NCI-H2227 (cell line): ENCODE data around the gene NFX1.
"Not testable (repeated sequence)": the region's sequence is repeated elsewhere in the genome, so short reads cannot be mapped to it uniquely, and the experiment has no call there.

Experiments used
- DNase-seq: peaks from one replicate; lab custom pipeline; 2025; ENCODE audit not compliant: unreplicated experiment; lab: John Stamatoyannopoulos, UW

Gene NFX1

GRCh38 chr9:33385979-33386640 is 95.8 kb downstream of the NFX1 start:
- not testable (repeated sequence) for DNase-seq

GRCh38 chr9:33386641-33386996 is 96.3 kb downstream of the NFX1 start:
- DNase-seq = not testable (repeated sequence)

GRCh38 chr9:33386998-33387397 is 96.7 kb downstream of the NFX1 start:
- not testable (repeated sequence) for DNase-seq

DNA sequence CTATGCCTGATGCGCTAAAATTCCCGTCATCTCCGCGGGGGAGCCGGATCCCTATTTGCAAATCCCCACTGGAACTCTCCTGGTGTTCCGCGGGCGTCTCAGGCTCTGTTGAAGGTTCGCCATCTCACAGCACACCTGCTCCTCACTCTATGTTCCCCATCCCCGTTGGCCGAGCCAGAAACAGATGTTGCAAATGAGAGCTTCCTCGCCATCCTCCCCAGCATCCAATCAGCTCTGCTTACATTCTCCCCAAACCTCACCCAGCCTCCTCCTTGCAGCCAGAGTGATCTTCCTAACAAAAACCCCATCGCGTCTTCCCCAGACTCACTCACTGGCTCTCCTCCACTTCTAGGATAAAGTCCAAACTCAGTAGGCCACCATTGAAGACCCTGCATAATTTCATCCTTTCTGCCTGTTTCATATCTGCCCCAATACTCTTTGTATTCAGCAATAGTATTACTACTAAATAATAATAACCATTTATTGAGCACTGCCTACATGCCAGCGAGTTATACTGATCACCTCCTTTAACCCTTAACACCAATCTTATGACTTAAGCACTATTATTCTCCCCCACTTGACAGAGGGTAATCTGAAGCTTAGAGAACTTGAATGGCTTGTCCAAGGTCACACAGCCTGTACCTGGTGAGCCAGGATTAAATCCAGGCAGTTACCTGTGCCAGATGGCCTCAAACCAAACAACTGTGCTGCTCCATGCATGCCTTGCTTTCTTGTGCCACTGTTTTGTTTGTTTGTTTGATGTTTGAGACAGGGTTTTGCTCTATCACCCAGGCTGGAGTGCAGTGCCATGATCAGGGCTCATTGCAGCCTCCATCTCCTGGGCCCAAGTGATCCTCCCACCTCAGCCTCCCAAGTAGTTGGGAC is 98.0 kb downstream of the NFX1 start:
- no peak for DNase-seq

DNA sequence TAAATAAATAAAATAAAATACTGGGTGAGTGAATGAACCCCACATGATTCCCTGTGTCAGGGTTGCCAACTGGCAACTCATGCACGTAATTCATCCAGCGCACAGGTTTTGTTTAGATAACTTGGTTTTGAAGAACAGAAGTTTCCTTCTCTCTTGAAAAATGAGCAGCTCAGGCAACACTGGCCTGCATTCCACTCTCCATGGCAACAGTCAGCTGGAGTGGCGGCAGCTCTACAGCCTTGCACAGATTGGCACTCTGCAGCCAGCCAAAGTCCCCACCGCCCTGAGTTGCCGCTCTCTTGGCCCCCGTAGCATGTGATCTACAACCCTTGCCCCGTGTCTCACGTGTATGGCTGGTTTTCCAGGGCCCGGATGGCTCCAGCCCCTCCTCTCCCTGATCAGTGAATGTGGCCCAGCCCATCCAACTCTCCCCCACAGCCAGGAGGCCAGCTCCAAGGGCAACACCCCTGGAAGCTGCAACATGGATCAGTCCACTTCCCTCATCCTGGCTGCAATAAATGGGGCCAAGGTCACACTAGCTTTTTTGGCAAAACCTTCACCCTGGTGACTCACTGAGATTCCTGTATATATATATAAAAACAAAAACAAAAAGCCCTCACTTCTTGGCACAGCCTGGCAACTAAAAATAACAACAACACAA is 100.9 kb downstream of the NFX1 start:
- peak; percentile 21 for DNase-seq

DNA sequence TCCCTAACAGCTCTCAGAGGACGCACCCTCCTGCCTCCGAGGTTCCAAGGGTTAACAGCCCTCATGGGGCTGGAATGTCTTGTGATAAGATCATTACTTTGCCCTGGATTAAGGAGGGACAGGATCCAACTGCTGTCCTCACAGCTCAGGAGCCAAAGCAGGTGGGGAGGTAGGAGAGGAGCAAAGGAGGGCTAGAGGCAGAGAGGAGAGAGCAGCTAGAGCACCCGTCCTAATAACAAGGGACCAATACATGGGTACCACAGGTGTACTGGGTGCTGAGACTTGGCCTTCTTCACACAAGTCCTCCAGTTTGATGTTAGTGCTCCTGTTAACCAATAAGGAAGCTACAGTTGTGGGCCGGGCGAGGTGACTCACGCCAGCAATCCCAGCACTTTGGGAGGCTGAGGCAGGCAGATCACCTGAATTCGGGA is 102.3 kb downstream of the NFX1 start:
- DNase-seq = not testable (repeated sequence)

GRCh38 chr9:33393581-33393980 is 103.3 kb downstream of the NFX1 start:
- no peak for DNase-seq

DNA sequence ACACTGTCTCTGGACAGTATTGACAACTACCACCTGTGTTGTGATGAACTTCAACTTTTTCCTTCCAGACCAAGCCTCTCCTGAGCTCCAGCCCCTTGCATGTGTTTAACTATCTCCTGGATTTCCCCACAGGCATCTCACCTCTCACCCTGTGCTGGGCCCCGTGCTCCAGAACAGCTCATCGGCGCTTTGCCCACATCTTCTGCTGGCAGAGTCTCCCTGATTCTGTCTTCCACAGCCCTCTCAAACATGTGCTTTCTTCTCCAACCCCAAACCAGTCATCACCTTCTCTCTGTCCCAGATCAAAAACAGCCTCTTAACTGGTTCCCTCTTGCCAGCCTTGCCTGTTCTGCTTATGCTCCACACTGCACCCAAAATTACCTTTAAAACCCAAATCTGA is 103.7 kb downstream of the NFX1 start:
- not testable (repeated sequence) for DNase-seq

DNA sequence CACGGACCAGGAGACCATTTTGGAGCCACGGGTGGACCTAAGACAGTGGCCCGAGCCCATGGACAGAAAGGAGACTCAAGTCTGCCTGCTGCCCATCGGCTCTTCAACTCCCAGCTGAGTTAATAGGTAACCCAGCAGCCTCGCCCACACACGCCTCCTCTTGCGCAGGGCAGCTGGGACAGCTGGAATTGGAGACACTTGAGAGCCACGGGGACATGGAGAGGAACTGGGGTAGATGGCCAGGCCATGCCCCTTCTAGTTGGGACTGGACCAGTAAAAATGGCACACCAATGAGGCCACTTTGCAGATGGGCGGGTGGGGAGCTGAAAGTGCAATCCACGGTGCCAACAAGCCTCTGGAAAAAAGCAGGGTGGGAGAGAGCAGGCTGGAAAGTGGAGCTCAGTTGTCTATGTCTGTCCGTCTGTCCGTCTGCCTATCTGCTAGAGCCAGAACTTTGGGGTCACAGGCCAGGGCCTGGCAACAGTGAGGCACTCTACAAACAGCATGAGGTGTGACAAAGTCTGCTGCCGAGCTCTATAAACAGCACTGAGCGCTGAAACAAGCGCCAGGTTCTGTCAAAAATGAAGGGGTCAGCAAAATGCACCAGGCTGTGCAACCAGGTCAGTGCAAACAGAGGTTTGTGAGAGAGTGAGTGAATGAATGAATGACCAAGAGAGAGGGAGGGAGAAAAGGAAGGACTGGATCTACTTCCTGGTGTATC is 105.0 kb downstream of the NFX1 start:
- not testable (repeated sequence) for DNase-seq

GRCh38 chr9:33397801-33398200 is 107.5 kb downstream of the NFX1 start:
- DNase-seq = not testable (repeated sequence)

GRCh38 chr9:33399047-33399446 is 108.7 kb downstream of the NFX1 start:
- DNase-seq = not testable (repeated sequence)

GRCh38 chr9:33401809-33402208 is 111.5 kb downstream of the NFX1 start:
- not testable (repeated sequence) for DNase-seq

DNA sequence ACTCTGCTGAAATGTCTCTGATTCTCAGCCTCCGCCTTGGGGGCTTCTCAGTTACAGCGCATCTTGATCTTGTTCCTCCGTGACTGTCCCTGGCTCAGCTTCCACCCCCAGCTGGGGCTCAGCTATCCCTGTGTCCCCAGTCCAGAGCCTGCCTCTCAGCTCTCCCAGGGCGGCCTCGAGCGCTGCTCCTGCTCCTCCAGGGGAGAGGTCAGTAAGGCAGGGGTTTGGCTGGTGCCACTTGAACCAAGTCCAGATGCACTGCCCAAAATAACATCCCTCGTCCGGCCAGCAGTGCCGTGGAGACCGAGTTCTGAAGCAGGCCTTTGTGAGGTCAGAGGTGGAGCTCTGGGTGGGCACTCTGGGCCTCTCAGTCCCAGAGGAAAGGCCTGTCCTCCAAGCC is 112.1 kb downstream of the NFX1 start, which contains the start of gene AQP7:
Gene AQP7 (minus strand): TSS at position 198 of the 400 bp plus-strand sequence. CDS start 1,306 bp downstream, outside the sequence.
- not testable (repeated sequence) for DNase-seq

DNA sequence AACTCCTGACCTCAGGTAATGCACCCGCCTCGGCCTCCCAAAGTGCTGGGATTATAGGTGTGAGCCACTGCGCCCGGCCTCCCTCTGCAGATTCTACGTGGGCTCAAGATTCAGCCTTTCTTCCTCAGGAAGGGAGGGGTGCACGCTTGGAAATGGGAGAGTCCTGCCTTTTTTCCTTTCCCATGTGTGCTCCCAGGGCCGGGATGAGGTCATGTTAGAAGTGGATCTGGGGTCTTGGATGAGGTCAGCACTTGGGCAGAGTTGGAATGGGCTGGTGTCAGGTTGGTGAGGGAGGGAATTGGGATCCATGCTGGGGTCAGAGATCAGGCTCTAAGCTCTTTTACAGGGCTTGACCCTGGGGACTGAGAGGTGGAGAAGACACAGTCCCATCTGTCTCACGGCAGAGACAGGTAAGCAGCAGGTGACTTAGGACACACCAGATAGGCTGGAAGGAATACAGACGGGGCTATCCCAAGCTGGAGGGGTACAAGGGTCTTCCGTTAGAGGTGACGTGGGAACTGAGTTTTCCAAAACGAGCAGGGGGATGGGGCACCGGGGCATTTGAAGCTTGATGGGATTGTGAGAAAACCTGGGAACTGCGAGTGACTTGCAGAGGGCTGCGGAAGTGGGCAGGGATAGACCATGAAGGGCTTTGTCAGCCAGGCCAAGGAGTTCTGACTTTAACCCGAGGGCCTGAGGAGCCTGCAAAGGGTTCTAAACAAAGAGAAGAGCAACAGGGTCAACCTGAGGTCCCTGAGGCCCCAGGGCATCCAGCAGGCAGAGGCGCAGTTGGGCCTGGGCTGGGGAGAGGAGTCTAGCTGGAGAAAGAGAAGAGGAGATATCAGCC is 113.8 kb downstream of the NFX1 start:
- DNase-seq = no peak

DNA sequence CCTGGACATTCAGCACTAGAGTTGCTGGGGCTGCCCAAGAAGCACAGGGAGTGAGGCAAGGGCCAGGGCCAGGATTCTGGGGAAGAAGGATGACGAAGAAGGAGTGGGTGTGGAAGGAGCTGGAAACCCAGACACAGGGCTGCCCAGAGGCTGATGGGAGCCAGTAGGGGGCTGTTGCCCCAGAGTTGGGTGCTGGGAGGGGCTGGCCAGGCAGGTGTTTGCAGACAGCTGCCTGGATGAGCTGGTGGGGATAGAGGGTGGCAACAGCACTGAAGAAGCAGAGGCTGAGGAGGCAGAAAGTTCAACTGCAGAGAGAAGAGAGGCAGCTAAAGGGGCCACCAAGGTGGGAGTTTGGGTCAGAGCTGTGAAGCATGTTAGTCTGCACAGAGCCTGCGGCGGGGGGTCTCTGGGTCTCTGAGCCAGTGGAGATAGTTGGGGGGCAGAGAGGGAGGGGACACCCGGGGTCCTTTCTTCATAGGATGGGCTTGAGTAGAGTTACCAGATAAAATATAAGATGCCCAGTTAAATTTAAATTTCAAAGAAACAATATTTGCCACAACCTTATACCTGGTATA is 114.6 kb downstream of the NFX1 start:
- no peak for DNase-seq

DNA sequence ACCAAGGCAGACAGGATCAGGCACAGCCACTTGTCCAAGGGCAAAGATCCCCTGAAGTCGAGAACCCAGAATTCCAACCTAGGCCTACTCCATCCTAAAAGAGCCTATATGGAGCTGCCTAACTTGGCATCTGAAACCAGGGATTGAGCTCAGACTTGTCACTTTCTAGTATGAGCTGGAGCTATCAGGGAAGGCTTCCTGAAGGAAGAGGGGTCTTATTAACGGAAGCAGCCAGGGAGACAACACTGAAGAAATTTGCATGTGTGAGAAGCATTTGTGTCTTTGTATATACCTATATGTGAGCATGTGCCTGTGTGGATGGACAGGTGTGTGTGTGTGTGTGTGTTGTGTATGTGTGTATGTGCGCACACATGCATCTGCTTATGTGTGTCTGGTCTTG is 116.7 kb downstream of the NFX1 start:
- no peak for DNase-seq

DNA sequence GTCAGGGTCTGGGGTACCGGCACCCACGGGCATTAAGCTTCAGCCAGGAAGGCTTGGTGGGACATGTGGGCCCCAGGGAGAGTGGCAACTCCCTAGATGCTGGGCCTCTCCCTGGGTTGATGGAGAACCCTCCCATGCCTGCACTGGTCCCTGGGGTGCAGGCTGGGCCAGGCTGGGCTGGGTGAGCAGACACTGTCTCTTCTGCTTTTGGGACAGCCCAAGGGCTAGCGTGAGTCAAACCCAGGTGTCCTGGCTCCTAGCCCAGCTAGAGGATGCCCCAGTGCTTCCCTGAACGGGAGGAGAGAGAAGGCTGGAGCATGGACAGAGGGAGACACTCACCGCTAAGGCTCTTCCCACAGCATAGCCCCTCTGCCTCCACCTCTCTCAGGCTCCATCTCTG is 117.8 kb downstream of the NFX1 start:
- DNase-seq = no peak

- no peak for DNase-seq
Measured at GRCh38 chr9:33414268-33414667, 124.0 kb downstream of the NFX1 start.

- no peak for DNase-seq
Measured at GRCh38 chr9:33414889-33415500, 124.7 kb downstream of the NFX1 start.
